Neural progenitor cell (in vitro differentiated cells): ENCODE results near the gene MYO10. TPM values are rescaled to one million over a fixed set of nuclear protein-coding genes. Genes with fewer than 3 reads are reported as not detected.
A peak's percentile ranks its signal among the peaks of the same experiment; 100 is the strongest.

Experiments
- DNase-seq: peaks from one replicate; pipeline ENCODE4 v3.0.0-alpha.2; 2016; ENCODE audit warnings: low spot score
- H2AFZ ChIP-seq: fragments of 200-600 bp; sonication (generic); replicated peaks from 2 replicates; pipeline ENCODE4 v1.6.1; 2016; ENCODE audit warnings: antibody characterized with exemption
- H3F3A ChIP-seq: fragments of 200-600 bp; sonication (generic); 2 replicates; pipeline ENCODE4 v1.6.1; 2016; ENCODE audit warnings: antibody characterized with exemption, low read depth
- H3K27ac ChIP-seq: fragments of 200-600 bp; sonication (generic); 2 replicates; pipeline ENCODE4 v1.5.1; 2016; ENCODE audit warnings: mild to moderate bottlenecking
- H3K27me3 ChIP-seq: fragments of 200-600 bp; sonication (generic); 2 replicates; pipeline ENCODE4 v1.6.1; 2016; ENCODE audit warnings: mild to moderate bottlenecking, moderate library complexity
- H3K36me3 ChIP-seq: fragments of 200-600 bp; sonication (generic); 2 replicates; pipeline ENCODE4 v1.5.1; 2016
- H3K4me1 ChIP-seq: fragments of 200-600 bp; sonication (generic); 2 replicates; pipeline ENCODE4 v1.6.1; 2016; ENCODE audit warnings: mixed run types
- H3K4me2 ChIP-seq: fragments of 200-600 bp; sonication (generic); 2 replicates; pipeline ENCODE4 v1.6.1; 2016
- H3K4me3 ChIP-seq: fragments of 200-600 bp; sonication (generic); 2 replicates; pipeline ENCODE4 v1.5.1; 2016
- H3K79me2 ChIP-seq: fragments of 200-600 bp; sonication (generic); 2 replicates; pipeline ENCODE4 v1.6.1; 2016; ENCODE audit warnings: low read depth
- H3K9ac ChIP-seq: fragments of 200-600 bp; sonication (generic); 2 replicates; pipeline ENCODE4 v1.6.1; 2016
- H3K9me3 ChIP-seq: fragments of 200-600 bp; sonication (generic); 2 replicates; pipeline ENCODE4 v1.5.1; 2016; ENCODE audit warnings: low read depth
- H4K20me1 ChIP-seq: fragments of 200-600 bp; sonication (generic); 2 replicates; pipeline ENCODE4 v1.6.1; 2016; ENCODE audit warnings: low read depth
- H3K27ac Mint-ChIP-seq: 3 replicates; pipeline ENCODE4 v1.8.0; 2021; ENCODE audit warnings: mixed read lengths
- H3K27me3 Mint-ChIP-seq: 2 replicates; pipeline ENCODE4 v1.8.0; 2022; ENCODE audit warnings: low read depth, mild to moderate bottlenecking, inconsistent platforms, moderate library complexity, mixed read lengths; ENCODE audit not compliant: insufficient read depth
- H3K36me3 Mint-ChIP-seq: 3 replicates; pipeline ENCODE4 v1.8.0; 2021; ENCODE audit warnings: mixed read lengths
- H3K4me1 Mint-ChIP-seq: 3 replicates; pipeline ENCODE4 v1.8.0; 2021; ENCODE audit warnings: mixed read lengths
- H3K4me3 Mint-ChIP-seq: 3 replicates; pipeline ENCODE4 v1.8.0; 2021; ENCODE audit warnings: mild to moderate bottlenecking, moderate library complexity, mixed read lengths
- H3K9me3 Mint-ChIP-seq: 3 replicates; pipeline ENCODE4 v1.8.0; 2020; ENCODE audit warnings: mixed read lengths
- EZH2 ChIP-seq: fragments of 200-600 bp; sonication (generic); IDR thresholded peaks from 2 replicates; pipeline ENCODE4 v1.6.1; 2017; ENCODE audit warnings: antibody characterized with exemption, mild to moderate bottlenecking, moderate library complexity
- EZH2phosphoT487 ChIP-seq: fragments of 200-600 bp; sonication (generic); IDR thresholded peaks from 2 replicates; pipeline ENCODE4 v1.6.1; 2017; ENCODE audit warnings: antibody characterized with exemption
- total RNA-seq: library from RNA; depleted of rRNA; stranded (reverse); fragments of >200 nt; gene quantifications from 2 replicates; pipeline ENCODE4 v1.2.3, GENCODE V29; 2015; ENCODE audit warnings: low replicate concordance
- TF ChIP-seq, protein P1 (sequence below): fragments of 200-600 bp; sonication (generic); IDR thresholded peaks from 2 replicates; pipeline ENCODE4 v1.5.1; 2017; ENCODE audit warnings: antibody characterized with exemption, mild to moderate bottlenecking

Gene MYO10
- total RNA-seq, 1 donor from 2014 or later, result 39.1 TPM

DNA sequence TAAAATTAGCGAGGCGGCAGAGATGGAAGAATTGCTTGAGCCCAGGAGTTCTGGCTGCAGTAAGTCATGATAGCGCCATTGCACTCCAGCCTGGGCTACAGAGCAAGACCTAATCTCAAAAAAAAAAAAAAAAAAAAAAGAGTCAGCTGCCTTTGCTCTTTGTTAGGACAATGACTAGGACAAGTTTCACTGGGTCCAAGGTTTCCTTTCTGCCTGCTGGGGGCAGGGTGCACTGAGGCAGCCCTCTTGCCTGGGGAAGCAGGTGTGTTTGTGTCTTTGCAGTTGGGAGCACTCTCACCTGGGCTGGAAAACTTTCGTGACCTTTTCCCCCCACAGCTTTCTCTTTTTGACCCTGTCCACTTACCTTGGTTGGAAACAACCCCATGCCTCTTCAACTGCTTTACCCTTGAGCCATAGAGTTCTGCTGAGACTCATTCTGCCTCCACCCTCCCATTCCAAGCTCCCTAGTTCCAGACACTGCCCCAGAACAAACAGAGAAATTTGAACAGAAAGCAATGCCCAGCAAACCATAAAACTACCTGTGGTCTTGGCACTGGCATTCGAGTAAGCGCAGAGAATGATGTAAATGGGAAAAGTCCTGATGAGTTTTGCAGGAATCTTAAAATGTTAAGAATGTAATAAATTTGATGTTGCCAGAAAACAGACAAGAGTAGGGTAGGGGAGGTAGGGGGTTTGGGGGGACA lies 17.0 kb upstream of the MYO10 start:
- H3K36me3 Mint-ChIP-seq, result no peaks in the 10 kb centered on the region
- H3K4me3 ChIP-seq, result no peak overlapping the region
- no peak for DNase-seq
- H3K4me1 Mint-ChIP-seq, result peaks cover 2% of the 10 kb centered on the region
- no peaks in the 10 kb centered on the region for H3K9me3 Mint-ChIP-seq
- no peaks in the 10 kb centered on the region for H3F3A ChIP-seq
- H2AFZ ChIP-seq, result no peak overlapping the region
- H3K36me3 ChIP-seq, result no peaks in the 10 kb centered on the region
- H3K4me3 Mint-ChIP-seq, result no peak overlapping the region
- H3K27me3 ChIP-seq, result no peaks in the 10 kb centered on the region
- no peak overlapping the region for H3K4me2 ChIP-seq
- H3K9ac ChIP-seq, result no peak overlapping the region
- H3K27me3 Mint-ChIP-seq, result no peaks in the 10 kb centered on the region
- no peaks in the 10 kb centered on the region for H4K20me1 ChIP-seq
- no peaks in the 10 kb centered on the region for H3K9me3 ChIP-seq
- H3K27ac Mint-ChIP-seq, result no peak overlapping the region
- no peaks in the 10 kb centered on the region for H3K79me2 ChIP-seq
- no peak overlapping the region for H3K27ac ChIP-seq
- no peak for TF ChIP-seq EZH2phosphoT487
- TF ChIP-seq, protein P1, sequence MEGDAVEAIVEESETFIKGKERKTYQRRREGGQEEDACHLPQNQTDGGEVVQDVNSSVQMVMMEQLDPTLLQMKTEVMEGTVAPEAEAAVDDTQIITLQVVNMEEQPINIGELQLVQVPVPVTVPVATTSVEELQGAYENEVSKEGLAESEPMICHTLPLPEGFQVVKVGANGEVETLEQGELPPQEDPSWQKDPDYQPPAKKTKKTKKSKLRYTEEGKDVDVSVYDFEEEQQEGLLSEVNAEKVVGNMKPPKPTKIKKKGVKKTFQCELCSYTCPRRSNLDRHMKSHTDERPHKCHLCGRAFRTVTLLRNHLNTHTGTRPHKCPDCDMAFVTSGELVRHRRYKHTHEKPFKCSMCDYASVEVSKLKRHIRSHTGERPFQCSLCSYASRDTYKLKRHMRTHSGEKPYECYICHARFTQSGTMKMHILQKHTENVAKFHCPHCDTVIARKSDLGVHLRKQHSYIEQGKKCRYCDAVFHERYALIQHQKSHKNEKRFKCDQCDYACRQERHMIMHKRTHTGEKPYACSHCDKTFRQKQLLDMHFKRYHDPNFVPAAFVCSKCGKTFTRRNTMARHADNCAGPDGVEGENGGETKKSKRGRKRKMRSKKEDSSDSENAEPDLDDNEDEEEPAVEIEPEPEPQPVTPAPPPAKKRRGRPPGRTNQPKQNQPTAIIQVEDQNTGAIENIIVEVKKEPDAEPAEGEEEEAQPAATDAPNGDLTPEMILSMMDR, result no peak
- TF ChIP-seq EZH2, result no peak
- H3K4me1 ChIP-seq, result no peaks in the 10 kb centered on the region

DNA sequence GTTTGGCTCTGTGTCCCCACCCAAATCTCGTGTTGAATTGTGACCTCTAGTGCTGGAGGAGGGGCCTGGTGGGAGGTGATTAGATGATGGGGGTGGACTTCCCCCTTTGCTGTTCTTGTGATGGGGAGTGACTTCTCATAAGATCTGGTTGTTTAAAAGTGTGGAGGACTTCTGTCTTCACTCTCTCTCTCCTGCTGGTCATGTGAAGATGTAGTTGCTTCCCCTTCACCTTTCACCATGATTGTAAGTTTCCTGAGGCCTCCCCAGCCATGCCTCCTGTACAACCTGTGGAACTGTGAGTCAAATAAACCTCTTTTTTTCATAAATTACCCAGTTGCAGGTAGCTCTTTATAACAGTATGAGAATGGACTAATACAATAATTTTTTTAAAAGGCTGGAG lies 10.6 kb upstream of the MYO10 start:
- Histone ChIP-seq H3K4me1 (no peaks in the 10 kb centered on the region), H3K27ac (no peak overlapping the region), H2AFZ (no peak overlapping the region), H3K9ac (no peak overlapping the region), H3K4me2 (no peak overlapping the region), H3K36me3 (no peaks in the 10 kb centered on the region), H3K9me3 (no peaks in the 10 kb centered on the region), H3K79me2 (no peaks in the 10 kb centered on the region), H3K27me3 (no peaks in the 10 kb centered on the region), H3K4me3 (no peak overlapping the region), H4K20me1 (no peaks in the 10 kb centered on the region), H3F3A (no peaks in the 10 kb centered on the region)
- peaks cover 8% of the 10 kb centered on the region for H3K27me3 Mint-ChIP-seq
- H3K4me3 Mint-ChIP-seq, result no peak overlapping the region
- DNase-seq, result no peak
- TF ChIP-seq EZH2 (no peak), EZH2phosphoT487 (no peak)
- TF ChIP-seq, protein P1, result no peak
- peaks cover 3% of the 10 kb centered on the region for H3K4me1 Mint-ChIP-seq
- H3K27ac Mint-ChIP-seq, result no peak overlapping the region
- H3K9me3 Mint-ChIP-seq, result peaks cover 4% of the 10 kb centered on the region
- peaks cover 2% of the 10 kb centered on the region for H3K36me3 Mint-ChIP-seq

DNA sequence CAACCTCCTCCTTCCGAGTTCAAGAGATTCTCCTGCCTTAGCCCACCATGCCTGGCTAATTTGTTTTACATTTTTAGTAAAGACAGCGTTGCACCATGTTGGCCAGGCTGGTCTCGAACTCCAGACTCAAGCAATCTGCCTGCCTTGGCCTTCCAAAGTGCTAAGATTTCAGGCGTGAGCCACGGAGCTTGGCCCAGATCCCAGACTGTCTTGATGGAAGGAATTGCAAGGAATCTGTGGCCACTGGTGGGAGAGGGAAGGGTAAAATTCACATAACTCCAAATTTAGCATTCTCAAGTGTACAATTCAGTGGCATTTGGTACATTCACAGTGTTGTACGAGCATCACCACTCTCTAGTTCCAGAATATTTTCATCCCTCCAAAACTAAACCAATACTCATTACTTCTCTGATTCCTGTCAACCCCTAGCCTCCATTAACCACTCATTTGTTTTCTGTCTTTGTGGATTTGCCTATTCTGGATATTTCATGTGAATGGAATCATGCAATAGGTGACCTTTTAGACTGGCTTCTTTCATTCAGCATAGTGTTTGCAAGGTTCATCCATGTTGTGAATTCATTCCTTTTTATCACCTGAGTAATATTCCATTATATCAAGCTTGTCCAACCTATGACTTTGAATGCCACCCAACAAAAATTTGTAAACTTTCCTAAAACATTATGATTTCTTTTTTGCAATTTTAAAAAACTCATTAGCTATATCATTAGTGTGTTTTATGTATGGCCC lies 8.9 kb upstream of the MYO10 start:
- Mint-ChIP-seq H3K27ac (no peak overlapping the region), H3K4me3 (no peak overlapping the region), H3K27me3 (peaks cover 8% of the 10 kb centered on the region), H3K9me3 (peaks cover 4% of the 10 kb centered on the region), H3K36me3 (peaks cover 2% of the 10 kb centered on the region), H3K4me1 (peaks cover 7% of the 10 kb centered on the region)
- peaks cover 7% of the 10 kb centered on the region for H3K4me1 ChIP-seq
- H3K9ac ChIP-seq, result no peak overlapping the region
- H3K9me3 ChIP-seq, result no peaks in the 10 kb centered on the region
- H2AFZ ChIP-seq, result peak overlapping the region; percentile 50
- DNase-seq, result no peak
- TF ChIP-seq EZH2phosphoT487, result no peak
- TF ChIP-seq EZH2, result no peak
- TF ChIP-seq, protein P1, result no peak
- H3K4me2 ChIP-seq, result no peak overlapping the region
- H3K4me3 ChIP-seq, result no peak overlapping the region
- no peaks in the 10 kb centered on the region for H3K36me3 ChIP-seq
- peaks cover 3% of the 10 kb centered on the region for H3F3A ChIP-seq
- no peaks in the 10 kb centered on the region for H3K27me3 ChIP-seq
- no peaks in the 10 kb centered on the region for H4K20me1 ChIP-seq
- no peaks in the 10 kb centered on the region for H3K79me2 ChIP-seq
- no peak overlapping the region for H3K27ac ChIP-seq
